HG02610 (cell line): ENCODE results near the gene CYRIA.

Source experiments
- ATAC-seq: cut with Tn5 transposase; IDR thresholded peaks from one replicate; pipeline ENCODE4 v1.9.1; 2021; ENCODE audit warnings: mild to moderate bottlenecking, moderate library complexity; ENCODE audit not compliant: unreplicated experiment

The CYRIA gene

GRCh38 chr2:16665748-16666448 lies at the start of gene CYRIA:
CYRIA (minus strand) TSS chr2:16665834; CDS start chr2:16588119, 77,715 bp downstream.
- ATAC-seq = peak; percentile 48

GRCh38 chr2:16713011-16713423 lies 47.4 kb upstream of the CYRIA start:
- peak; percentile 60 for ATAC-seq

GRCh38 chr2:16709769-16710168 lies 44.1 kb upstream of the CYRIA start:
- ATAC-seq = no peak

GRCh38 chr2:16708173-16708572 lies 42.5 kb upstream of the CYRIA start:
- no peak for ATAC-seq

- no peak for ATAC-seq
Observed at GRCh38 chr2:16707014-16707623, 41.5 kb upstream of the CYRIA start.

GRCh38 chr2:16700551-16701259 lies 35.1 kb upstream of the CYRIA start:
- ATAC-seq = no peak

GRCh38 chr2:16693854-16694253 lies 28.2 kb upstream of the CYRIA start:
- no peak for ATAC-seq

GRCh38 chr2:16691261-16691660 lies 25.6 kb upstream of the CYRIA start:
- no peak for ATAC-seq

- no peak for ATAC-seq
Observed at GRCh38 chr2:16687955-16688354, 22.3 kb upstream of the CYRIA start.

- no peak for ATAC-seq
Observed at GRCh38 chr2:16687222-16687621, 21.6 kb upstream of the CYRIA start.

- ATAC-seq = no peak
Observed at GRCh38 chr2:16686641-16687040, 21.0 kb upstream of the CYRIA start.

- ATAC-seq = no peak
Observed at GRCh38 chr2:16685340-16685715, 19.7 kb upstream of the CYRIA start.

GRCh38 chr2:16684676-16685339 lies 19.2 kb upstream of the CYRIA start:
- ATAC-seq = no peak

GRCh38 chr2:16683576-16683975 lies 17.9 kb upstream of the CYRIA start:
- no peak for ATAC-seq

- ATAC-seq = no peak
Observed at GRCh38 chr2:16682431-16683118, 16.9 kb upstream of the CYRIA start.

GRCh38 chr2:16680781-16681180 lies 15.1 kb upstream of the CYRIA start:
- no peak for ATAC-seq

GRCh38 chr2:16680304-16680703 lies 14.7 kb upstream of the CYRIA start:
- ATAC-seq = no peak

GRCh38 chr2:16678964-16679363 lies 13.3 kb upstream of the CYRIA start:
- no peak for ATAC-seq

- ATAC-seq = no peak
Observed at GRCh38 chr2:16677875-16678274, 12.2 kb upstream of the CYRIA start.

- ATAC-seq = no peak
Observed at GRCh38 chr2:16675781-16676180, 10.1 kb upstream of the CYRIA start.

- ATAC-seq = no peak
Observed at GRCh38 chr2:16674154-16674553, 8.5 kb upstream of the CYRIA start.
